DMS153 (cell line): ENCODE data around the gene CASD1.

Experiments
- DNase-seq: peaks from one replicate; lab custom pipeline; 2025; lab: John Stamatoyannopoulos, UW

Gene CASD1

GRCh38 chr7:94512735-94513564, 3.3 kb downstream of the CASD1 start:
- DNase-seq: no peak

DNA sequence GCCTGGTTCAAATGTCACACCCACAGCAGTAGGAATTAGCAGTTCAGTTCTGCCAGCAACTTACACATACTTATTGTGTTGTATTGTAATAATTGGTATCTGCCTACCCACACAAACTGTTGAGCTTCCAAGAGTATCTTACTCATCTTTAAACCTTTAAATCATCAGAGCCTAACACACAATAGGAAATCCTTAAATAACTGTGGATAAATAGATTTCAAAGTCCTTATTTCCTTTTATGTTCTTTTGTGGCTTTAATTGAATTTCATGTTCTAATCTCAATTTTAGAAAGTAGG, 3.9 kb downstream of the CASD1 start:
- no peak for DNase-seq

DNA sequence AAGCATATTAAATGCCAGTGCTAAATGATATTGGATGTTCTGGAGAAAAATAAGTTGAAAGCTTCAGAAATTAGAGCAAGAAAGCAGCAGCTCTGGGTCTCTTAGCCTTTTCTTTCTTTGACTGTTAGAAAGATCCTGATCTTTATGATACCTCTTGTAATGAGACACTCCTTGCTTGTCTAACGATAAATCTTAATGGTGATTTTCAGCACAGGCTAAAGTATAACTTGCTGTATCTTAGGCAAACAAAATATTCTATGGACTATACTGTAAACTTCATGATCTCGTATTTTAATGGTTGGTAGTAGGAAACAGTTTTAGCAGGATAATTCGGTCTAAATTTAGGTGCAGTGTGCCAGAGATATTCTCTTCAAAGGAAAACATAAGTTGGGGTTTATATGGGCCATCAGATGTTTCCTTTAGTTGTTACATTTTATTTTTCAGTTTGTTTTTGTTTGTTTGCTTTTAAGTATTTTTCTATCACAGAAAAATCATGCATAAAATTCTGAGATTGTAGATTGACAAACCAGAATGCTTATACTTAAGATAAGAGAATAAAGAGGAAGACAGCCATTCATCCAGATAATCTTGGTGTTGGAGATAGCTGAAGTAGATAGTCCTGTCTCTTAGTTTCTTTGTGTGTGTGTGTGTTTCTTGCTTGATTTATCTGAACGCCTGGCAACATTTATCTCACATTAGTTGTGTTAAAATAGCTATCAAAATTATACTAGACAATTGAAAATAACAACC, 4.7 kb downstream of the CASD1 start:
- DNase-seq: no peak

GRCh38 chr7:94514917-94515316, 5.3 kb downstream of the CASD1 start:
- DNase-seq: no peak

GRCh38 chr7:94525923-94526322, 16.3 kb downstream of the CASD1 start:
- no peak for DNase-seq

DNA sequence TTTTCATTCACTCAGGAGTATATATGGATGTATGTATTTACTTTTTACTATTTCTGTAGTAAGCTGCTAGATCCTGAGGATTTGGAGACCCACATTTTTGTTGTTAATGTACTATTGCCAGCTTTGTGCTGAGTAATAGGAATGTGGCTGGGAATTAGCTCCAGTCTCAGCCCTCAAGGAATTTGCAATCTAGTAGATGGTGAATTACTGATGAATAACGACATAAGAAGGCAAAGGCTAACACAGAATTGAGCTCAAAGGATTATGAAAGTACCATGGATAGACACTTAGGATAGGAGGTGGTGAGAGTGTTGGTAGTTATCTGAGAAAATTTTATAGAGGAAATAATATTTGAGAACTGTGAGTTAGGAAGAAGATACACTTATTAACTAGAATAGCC, 19.9 kb downstream of the CASD1 start:
- DNase-seq: no peak

- no peak for DNase-seq
Observed at GRCh38 chr7:94530109-94530508, 20.5 kb downstream of the CASD1 start.

GRCh38 chr7:94532676-94533075, 23.1 kb downstream of the CASD1 start:
- no peak for DNase-seq

DNA sequence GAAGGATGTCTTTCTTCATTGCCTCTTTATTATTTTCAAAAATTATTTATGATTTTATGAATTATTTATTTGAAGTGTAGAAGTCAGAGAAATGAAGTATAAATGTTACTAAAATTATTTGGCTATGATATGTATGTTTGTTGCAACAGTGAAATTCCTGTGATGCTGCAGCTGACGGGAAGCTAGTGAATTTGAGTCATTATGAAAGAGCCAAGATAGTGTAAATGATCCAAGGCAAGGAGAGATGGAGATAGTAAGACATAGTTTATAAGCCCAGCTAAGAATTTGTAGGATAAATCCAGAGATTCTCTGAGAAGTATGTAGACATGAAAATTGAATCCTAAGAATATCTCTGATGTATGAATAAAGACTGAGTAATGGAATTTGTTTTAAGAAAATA, 30.8 kb downstream of the CASD1 start:
- no peak for DNase-seq

- no peak for DNase-seq
Observed at GRCh38 chr7:94547126-94547525, 37.5 kb downstream of the CASD1 start.

DNA sequence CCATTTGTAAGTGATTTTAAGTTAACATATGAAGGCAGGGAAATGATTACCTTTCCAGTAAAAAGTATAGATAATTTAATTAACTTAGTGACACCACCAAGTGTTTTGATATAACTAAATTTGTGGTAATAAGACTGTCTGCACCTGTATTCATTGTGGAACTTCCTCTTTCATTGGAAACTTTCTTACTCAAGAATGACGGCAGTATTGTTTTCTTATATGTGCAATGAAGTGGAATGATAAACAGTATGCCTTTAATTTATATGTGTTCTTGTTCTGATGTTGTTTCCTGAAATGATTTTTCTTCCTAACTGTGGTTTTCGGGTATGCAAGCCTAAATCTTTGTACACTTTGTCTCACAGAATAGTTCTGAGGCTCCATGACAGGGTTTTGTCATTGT, 46.4 kb downstream of the CASD1 start:
- no peak for DNase-seq

- no peak for DNase-seq
Observed at GRCh38 chr7:94557215-94557614, 47.6 kb downstream of the CASD1 start.

- no peak for DNase-seq
Observed at GRCh38 chr7:94559972-94560371, 50.4 kb downstream of the CASD1 start.

DNA sequence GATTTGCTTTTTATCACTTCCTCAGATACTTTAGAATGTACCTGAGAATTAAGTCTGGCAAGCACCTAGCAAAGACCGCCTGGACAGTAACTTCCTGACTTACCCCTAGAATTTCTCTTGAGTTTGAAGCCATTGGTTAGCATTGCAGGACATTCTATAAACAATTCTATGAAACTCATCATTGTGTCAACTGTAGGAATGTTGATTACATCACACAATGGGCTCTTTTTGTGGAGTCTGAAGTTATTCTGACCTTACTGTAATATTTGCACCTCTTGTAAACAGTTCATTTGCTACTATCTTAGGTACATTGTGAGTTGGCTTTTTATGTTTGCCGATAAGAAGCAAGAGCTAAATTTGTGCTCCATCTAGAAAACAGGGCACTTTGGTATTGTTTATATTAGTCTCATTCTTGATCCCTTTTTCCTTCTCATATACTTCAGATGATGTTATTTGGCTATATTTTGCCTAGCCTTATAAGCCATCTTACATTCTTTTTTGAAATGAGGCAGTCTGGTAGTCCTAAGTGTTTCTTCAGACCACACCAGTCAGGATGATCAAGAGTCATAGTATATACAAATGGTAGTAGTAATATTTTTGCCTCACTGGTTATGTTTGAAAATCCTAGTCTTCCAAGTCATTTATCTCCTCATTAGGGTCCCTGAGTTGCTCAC, 52.4 kb downstream of the CASD1 start:
- DNase-seq: no peak

GRCh38 chr7:94562525-94562924, 52.9 kb downstream of the CASD1 start:
- DNase-seq: no peak

DNA sequence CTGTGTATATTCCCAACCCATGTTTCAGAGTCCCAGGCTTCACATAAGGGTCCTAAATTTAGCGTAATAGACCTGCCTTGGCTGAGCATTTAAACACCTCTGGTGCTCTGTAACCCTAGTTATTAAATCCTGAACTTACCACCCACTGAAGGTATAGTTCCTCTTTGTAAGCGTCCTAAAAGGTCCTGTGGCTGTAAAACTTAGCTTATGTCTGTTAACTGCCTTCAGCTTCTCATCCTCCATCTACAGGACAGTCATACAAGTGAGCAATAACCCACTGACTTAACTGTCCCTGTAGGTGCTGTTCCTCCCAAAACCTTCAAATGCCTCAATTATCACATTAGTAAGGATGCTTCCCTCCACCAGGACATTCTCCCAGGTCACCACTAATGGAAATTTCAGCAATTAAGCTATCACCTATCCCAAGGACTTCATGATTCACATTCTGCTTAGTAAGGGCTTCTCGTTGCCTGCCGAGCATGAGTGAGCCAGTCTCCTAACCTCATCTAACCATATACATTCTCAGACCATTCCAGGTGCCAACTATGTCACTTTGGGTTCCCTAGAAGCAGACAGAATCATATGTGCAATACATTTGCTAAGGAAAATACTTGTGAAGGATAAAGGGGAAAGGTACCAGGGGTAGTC, 55.8 kb downstream of the CASD1 start:
- no peak for DNase-seq

DNA sequence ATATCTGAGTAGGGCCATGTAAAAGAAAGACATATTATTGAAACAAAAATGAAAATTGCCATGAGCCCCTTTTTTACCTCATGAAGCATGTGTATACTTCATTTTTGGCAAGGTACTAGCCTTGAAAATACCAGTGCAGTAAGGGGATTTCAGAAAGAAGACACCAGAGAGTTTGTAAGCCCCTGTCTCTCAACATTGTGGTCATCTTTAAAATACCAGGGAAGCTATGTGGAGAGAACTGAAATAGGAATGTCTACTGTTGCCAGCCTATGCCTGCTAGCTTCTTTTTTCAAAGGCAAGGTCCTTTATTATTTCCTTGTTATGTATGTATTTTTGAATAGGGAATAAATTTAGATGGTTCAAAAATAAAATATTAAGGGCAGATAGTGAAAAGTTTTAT, 57.8 kb downstream of the CASD1 start:
- no peak for DNase-seq

DNA sequence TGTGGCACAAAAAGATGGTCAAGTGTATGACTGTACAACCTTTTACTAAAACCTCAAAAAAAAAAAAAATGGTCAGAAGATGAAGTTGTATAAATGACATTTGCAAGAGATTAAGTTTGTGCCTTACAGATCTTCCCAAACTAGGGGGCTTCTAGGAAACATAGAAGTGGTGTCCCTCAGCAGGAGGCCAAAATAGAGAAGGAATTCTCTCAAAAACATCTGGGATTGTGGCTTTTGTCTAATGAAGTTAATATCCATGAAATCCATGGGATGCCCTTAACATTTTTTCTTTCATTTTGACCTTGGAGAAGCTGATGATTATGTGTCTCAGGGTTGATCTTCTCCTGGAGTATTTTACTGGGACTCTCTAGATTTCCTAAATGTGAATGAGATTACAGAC, 62.2 kb downstream of the CASD1 start:
- DNase-seq: no peak

- DNase-seq: no peak
Observed at GRCh38 chr7:94575646-94576045, 66.0 kb downstream of the CASD1 start.

DNA sequence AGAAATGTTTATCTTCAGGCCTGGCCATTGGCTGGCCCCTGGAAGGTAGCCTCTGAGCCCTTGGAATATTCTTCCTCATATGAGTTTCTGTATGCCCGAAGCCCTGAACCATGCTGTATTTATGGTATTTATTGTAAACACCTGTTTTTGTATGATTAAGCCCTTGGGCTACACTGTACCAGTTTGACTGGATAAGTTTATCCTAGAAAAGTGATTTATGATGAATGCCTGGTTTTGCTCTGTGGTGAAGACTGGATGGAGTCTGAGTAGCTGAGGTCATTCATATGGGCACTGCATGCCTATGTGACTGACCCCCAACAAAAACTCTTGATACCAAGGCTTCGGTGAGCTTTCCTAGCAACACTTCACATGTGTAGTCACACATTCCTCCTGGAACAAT, 66.7 kb downstream of the CASD1 start:
- DNase-seq: no peak

GRCh38 chr7:94577357-94577756, 67.7 kb downstream of the CASD1 start:
- DNase-seq: no peak

DNA sequence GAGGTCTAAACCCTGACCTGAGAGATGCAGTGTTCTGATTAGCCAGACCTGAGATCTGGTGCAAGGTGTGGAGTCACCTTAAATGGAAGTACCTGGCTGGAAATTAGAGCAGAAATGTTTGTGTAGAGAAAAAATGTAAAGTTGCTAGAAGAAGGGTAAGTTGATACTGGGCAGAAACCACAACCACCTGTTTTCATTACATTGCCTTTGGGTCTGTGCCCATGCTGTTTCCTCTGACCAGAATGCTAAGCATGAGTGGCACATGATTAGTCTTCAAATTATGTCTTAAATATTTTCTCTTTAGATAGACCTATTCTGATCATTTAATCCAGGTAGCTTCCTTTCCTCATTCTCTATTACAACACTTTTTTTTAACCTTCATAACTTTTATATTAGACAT, 69.0 kb downstream of the CASD1 start:
- no peak for DNase-seq

- DNase-seq: no peak
Observed at GRCh38 chr7:94579470-94579869, 69.9 kb downstream of the CASD1 start.
